Measurements from ENCODE around the gene ATXN8OS.
A peak's percentile ranks its signal among the peaks of the same experiment; 100 is the strongest.

The ATXN8OS gene

GRCh38 chr13:70090036-70090723, 17.4 kb upstream of the ATXN8OS start:
- Histone ChIP-seq H3K27ac (ENCODE audit: poor library complexity, severe bottlenecking) (no peak overlapping the region), H3K9me3 (ENCODE audit: severe bottlenecking) (no peaks in the 10 kb centered on the region), H3K27me3 (ENCODE audit: insufficient read depth, poor library complexity, severe bottlenecking) (no peaks in the 10 kb centered on the region), H3K36me3 (ENCODE audit: low read depth) (no peaks in the 10 kb centered on the region), H3K4me3 (ENCODE audit: severe bottlenecking) (no peak overlapping the region), H3K4me1 (ENCODE audit: insufficient read depth, poor library complexity, severe bottlenecking) (peaks cover 4% of the 10 kb centered on the region)
- TF ChIP-seq, protein P1, sequence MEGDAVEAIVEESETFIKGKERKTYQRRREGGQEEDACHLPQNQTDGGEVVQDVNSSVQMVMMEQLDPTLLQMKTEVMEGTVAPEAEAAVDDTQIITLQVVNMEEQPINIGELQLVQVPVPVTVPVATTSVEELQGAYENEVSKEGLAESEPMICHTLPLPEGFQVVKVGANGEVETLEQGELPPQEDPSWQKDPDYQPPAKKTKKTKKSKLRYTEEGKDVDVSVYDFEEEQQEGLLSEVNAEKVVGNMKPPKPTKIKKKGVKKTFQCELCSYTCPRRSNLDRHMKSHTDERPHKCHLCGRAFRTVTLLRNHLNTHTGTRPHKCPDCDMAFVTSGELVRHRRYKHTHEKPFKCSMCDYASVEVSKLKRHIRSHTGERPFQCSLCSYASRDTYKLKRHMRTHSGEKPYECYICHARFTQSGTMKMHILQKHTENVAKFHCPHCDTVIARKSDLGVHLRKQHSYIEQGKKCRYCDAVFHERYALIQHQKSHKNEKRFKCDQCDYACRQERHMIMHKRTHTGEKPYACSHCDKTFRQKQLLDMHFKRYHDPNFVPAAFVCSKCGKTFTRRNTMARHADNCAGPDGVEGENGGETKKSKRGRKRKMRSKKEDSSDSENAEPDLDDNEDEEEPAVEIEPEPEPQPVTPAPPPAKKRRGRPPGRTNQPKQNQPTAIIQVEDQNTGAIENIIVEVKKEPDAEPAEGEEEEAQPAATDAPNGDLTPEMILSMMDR (IDR thresholded peaks at IDR 0.05; ENCODE audit: poor library complexity, severe bottlenecking), result no peak
- no peak for DNase-seq (ENCODE audit: low spot score)
- ATAC-seq (ENCODE audit: low read depth), result no peak

DNA sequence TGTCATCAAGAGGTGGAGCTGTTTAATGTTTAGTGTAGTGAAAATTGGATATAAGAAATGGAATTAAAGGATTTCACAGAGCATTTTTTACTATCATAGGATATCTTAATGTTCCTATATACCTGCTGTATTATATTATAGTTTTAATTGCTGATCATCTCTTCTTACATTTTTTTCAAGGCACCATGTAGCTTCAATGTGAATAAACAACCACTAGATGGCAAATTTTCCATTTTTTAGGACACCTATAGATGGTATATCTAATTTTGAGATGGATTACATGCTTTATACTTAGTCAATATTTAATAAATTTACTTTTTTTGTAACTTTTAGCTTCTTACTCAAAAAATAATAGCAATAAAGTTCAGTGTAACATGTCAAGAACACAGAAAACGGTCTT, 9.0 kb upstream of the ATXN8OS start:
- H3K4me3 ChIP-seq (ENCODE audit: severe bottlenecking), result no peak overlapping the region
- no peaks in the 10 kb centered on the region for H3K36me3 ChIP-seq (ENCODE audit: low read depth)
- H3K9me3 ChIP-seq (ENCODE audit: severe bottlenecking), result no peaks in the 10 kb centered on the region
- no peak overlapping the region for H3K27ac ChIP-seq (ENCODE audit: poor library complexity, severe bottlenecking)
- ATAC-seq (ENCODE audit: low read depth) (0 out of 3 replicates have a peak, but pooled peaks have one; percentile 49), DNase-seq (ENCODE audit: low spot score) (no peak)
- no peaks in the 10 kb centered on the region for H3K4me1 ChIP-seq (ENCODE audit: insufficient read depth, poor library complexity, severe bottlenecking)
- TF ChIP-seq, protein P1 (IDR thresholded peaks at IDR 0.05; ENCODE audit: poor library complexity, severe bottlenecking), result peak; percentile 51
- no peaks in the 10 kb centered on the region for H3K27me3 ChIP-seq (ENCODE audit: insufficient read depth, poor library complexity, severe bottlenecking)

DNA sequence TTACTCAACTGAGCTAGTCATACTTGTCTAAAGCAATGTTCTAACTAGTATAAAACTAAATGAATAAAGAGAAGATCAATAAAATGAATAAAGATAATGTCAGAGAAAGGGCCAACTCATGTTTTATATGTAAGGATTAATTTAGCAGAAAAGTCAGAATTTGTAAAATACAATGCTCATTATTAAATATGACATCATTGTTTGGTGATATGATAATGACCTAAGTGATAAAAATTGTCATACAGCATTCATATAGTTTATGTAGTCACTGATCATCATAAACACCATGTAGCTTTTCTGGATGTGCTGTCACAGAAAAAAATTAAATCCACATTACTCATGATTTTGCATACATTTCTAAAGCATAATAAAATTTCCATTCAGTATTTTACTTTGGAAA, 3.1 kb upstream of the ATXN8OS start:
- Histone ChIP-seq H3K27me3 (ENCODE audit: insufficient read depth, poor library complexity, severe bottlenecking) (peaks cover 13% of the 10 kb centered on the region), H3K36me3 (ENCODE audit: low read depth) (no peaks in the 10 kb centered on the region), H3K4me3 (ENCODE audit: severe bottlenecking) (no peak overlapping the region), H3K4me1 (ENCODE audit: insufficient read depth, poor library complexity, severe bottlenecking) (no peaks in the 10 kb centered on the region), H3K9me3 (ENCODE audit: severe bottlenecking) (no peaks in the 10 kb centered on the region), H3K27ac (ENCODE audit: poor library complexity, severe bottlenecking) (no peak overlapping the region)
- ATAC-seq (ENCODE audit: low read depth) (no peak), DNase-seq (ENCODE audit: low spot score) (no peak)
- TF ChIP-seq, protein P1 (IDR thresholded peaks at IDR 0.05; ENCODE audit: poor library complexity, severe bottlenecking), result no peak

- no peaks in the 10 kb centered on the region for H3K9me3 ChIP-seq (ENCODE audit: severe bottlenecking)
- H3K36me3 ChIP-seq (ENCODE audit: low read depth), result no peaks in the 10 kb centered on the region
- DNase-seq (ENCODE audit: low spot score), result no peak
- no peak for ATAC-seq (ENCODE audit: low read depth)
- no peaks in the 10 kb centered on the region for H3K4me1 ChIP-seq (ENCODE audit: insufficient read depth, poor library complexity, severe bottlenecking)
- no peak overlapping the region for H3K4me3 ChIP-seq (ENCODE audit: severe bottlenecking)
- TF ChIP-seq, protein P1 (IDR thresholded peaks at IDR 0.05; ENCODE audit: poor library complexity, severe bottlenecking), result no peak
- H3K27ac ChIP-seq (ENCODE audit: poor library complexity, severe bottlenecking), result no peak overlapping the region
- H3K27me3 ChIP-seq (ENCODE audit: insufficient read depth, poor library complexity, severe bottlenecking), result peaks cover 13% of the 10 kb centered on the region
Measured at GRCh38 chr13:70107125-70107497, 515 bp upstream of the ATXN8OS start.

DNA sequence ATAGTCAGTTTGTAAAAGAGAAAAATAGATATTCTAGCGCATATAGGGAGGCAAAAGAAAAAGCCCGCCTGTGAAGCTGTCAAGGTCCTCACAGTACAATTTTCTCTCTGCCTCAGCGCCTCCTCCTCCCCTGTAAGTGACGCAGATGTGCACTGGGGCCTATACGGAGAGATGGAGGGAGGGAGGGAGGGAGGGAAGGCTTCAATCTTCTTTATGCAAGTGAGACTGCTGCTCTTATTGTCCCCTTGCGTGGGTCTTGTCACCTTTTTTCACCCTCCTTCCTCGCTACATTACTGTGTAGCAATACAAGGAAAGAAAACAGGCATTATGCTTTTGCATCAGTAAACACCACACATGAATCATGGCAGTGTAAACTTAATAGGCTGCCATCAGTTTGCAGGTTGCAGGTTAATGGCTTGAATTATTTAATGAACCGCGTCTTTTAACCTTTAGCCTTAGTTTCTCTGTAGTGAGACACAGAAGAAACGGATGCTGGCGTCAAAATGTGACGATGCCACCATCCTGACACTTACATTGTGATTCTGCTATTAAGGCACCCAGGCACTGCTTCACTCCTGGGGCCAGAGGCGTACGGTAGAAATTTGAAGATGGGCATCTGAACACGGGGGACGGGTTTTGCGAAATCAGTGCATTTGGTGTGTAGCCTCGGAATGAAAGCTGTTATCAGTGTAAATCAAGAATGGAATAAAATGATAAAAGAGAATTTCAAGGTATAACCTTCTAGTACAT, 905 bp downstream of the ATXN8OS start, which contains the start of gene KLHL1:
KLHL1 (minus strand) TSS at position 97 of the 750 bp plus-strand sequence. CDS start 753 bp downstream, outside the sequence.
- TF ChIP-seq, protein P1 (IDR thresholded peaks at IDR 0.05; ENCODE audit: poor library complexity, severe bottlenecking), result no peak
- DNase-seq (ENCODE audit: low spot score) (no peak), ATAC-seq (ENCODE audit: low read depth) (no peak)
- H3K27ac ChIP-seq (ENCODE audit: poor library complexity, severe bottlenecking), result no peak within 1 kb of the TSS
- no peaks in the 10 kb centered on the region for H3K4me1 ChIP-seq (ENCODE audit: insufficient read depth, poor library complexity, severe bottlenecking)
- H3K36me3 ChIP-seq (ENCODE audit: low read depth), result no peaks in the 10 kb centered on the region
- peaks cover 13% of the 10 kb centered on the region for H3K27me3 ChIP-seq (ENCODE audit: insufficient read depth, poor library complexity, severe bottlenecking)
- no peaks in the 10 kb centered on the region for H3K9me3 ChIP-seq (ENCODE audit: severe bottlenecking)
- H3K4me3 ChIP-seq (ENCODE audit: severe bottlenecking), result no peak within 1 kb of the TSS
